GM19438 (cell line): ENCODE measurements around the gene PRCC.

Experiments
- ATAC-seq: cut with Tn5 transposase; IDR thresholded peaks from one replicate; pipeline ENCODE4 v1.9.1; 2021; ENCODE audit warnings: low read depth; ENCODE audit not compliant: unreplicated experiment

The PRCC gene

GRCh38 chr1:156767101-156767878 lies at the start of gene PRCC:
Gene PRCC (plus strand): TSS chr1:156767535. CDS start chr1:156767772, 237 bp downstream.
- ATAC-seq, result peak; percentile 91

- no peak for ATAC-seq
These were observed 46.2 kb upstream of the PRCC start for GRCh38 chr1:156721131-156721530.

- ATAC-seq, result no peak
These were observed 45.8 kb upstream of the PRCC start for GRCh38 chr1:156721535-156721934.

GRCh38 chr1:156725683-156726280 lies 41.6 kb upstream of the PRCC start:
- peak; percentile 35 for ATAC-seq

- no peak for ATAC-seq
These were observed 40.6 kb upstream of the PRCC start for GRCh38 chr1:156726549-156727226.

- ATAC-seq, result no peak
These were observed 39.8 kb upstream of the PRCC start for GRCh38 chr1:156727492-156727891.

GRCh38 chr1:156727926-156728598 lies 39.3 kb upstream of the PRCC start, which contains the start of gene METTL25B:
Gene METTL25B (plus strand): TSS chr1:156728469. CDS start chr1:156729105, 636 bp downstream.
- peak; percentile 48 for ATAC-seq

- peak; percentile 84 for ATAC-seq
These were observed 38.5 kb upstream of the PRCC start, which contains the start of gene ISG20L2 for GRCh38 chr1:156728599-156729462. Gene ISG20L2 (minus strand): TSS chr1:156728766. CDS start chr1:156727652, 1,114 bp downstream.

- ATAC-seq, result no peak
These were observed 33.2 kb upstream of the PRCC start for GRCh38 chr1:156733989-156734584.

GRCh38 chr1:156738407-156738806 lies 28.9 kb upstream of the PRCC start:
- no peak for ATAC-seq

GRCh38 chr1:156738916-156739315 lies 28.4 kb upstream of the PRCC start:
- no peak for ATAC-seq

- peak; percentile 7 for ATAC-seq
These were observed 27.0 kb upstream of the PRCC start for GRCh38 chr1:156740237-156740740.

- peak; percentile 82 for ATAC-seq
These were observed 26.4 kb upstream of the PRCC start, which contains the start of gene MRPL24 for GRCh38 chr1:156740741-156741480. Gene MRPL24 (minus strand): TSS chr1:156741088. CDS start chr1:156738704, 2,384 bp downstream.

GRCh38 chr1:156741481-156741983 lies 25.8 kb upstream of the PRCC start:
- ATAC-seq, result no peak

- no peak for ATAC-seq
These were observed 25.3 kb upstream of the PRCC start for GRCh38 chr1:156742017-156742416.

GRCh38 chr1:156742801-156743200 lies 24.5 kb upstream of the PRCC start:
- ATAC-seq, result no peak

- no peak for ATAC-seq
These were observed 23.7 kb upstream of the PRCC start for GRCh38 chr1:156743367-156744302.
